Lower leg skin (tissue), 4 donors: ENCODE results near the gene PGF. TPM values are rescaled to one million over a fixed set of nuclear protein-coding genes. Genes with fewer than 3 reads are reported as not detected.
"Not testable (repeated sequence)": the region's sequence is repeated elsewhere in the genome, so short reads cannot be mapped to it uniquely, and the experiment has no call there.

ENCODE experiments used
- DNase-seq, 2 donors: peaks; one replicate each; pipeline ENCODE4 v3.0.0-alpha.2; 2019; ENCODE audit warnings: low spot score in 2 of 2
- H3K4me3 ChIP-seq: fragments of 200-600 bp; sonication (generic); 2 replicates; pipeline ENCODE4 v1.5.1; 2017; ENCODE audit warnings: mild to moderate bottlenecking, low read depth; ENCODE audit not compliant: poor library complexity, severe bottlenecking
- CTCF ChIP-seq, 3 donors: fragments of 450-650 bp; IDR thresholded peaks; one replicate each; pipeline ENCODE4 v1.5.1; 2016; ENCODE audit warnings: antibody characterized with exemption in 3 of 3, mild to moderate bottlenecking in 3 of 3, moderate library complexity in 2 of 3
- POLR2A ChIP-seq, 2 donors: fragments of 450-650 bp; IDR thresholded peaks; one replicate each; pipeline ENCODE4 v1.6.1; 2016 to 2017; ENCODE audit warnings: antibody characterized with exemption in 2 of 2, mild to moderate bottlenecking in 1 of 2, moderate library complexity in 1 of 2
- WGBS, 2 donors: methylation state at CpG; one replicate each; pipeline ENCODE4 v1.1.5; 2018; 5-methylcytosine and 5-hydroxymethylcytosine counted together
- intact Hi-C: fragments of 100-400 bp; cut with DNase I; formaldehyde crosslinking; loops from one replicate; pipeline ENCODE4 v1.15.0; 2023; ENCODE audit warnings: low total_unique reads
- total RNA-seq, 4 donors: library from RNA; depleted of rRNA; stranded (reverse); fragments of >200 nt; gene quantifications; one replicate each; pipeline ENCODE4 v1.1.0, GENCODE V29; 2016

Gene PGF
- total RNA-seq, 4 donors from 2014 or later = 9.8 to 22.3 (median 14.0) TPM

DNA sequence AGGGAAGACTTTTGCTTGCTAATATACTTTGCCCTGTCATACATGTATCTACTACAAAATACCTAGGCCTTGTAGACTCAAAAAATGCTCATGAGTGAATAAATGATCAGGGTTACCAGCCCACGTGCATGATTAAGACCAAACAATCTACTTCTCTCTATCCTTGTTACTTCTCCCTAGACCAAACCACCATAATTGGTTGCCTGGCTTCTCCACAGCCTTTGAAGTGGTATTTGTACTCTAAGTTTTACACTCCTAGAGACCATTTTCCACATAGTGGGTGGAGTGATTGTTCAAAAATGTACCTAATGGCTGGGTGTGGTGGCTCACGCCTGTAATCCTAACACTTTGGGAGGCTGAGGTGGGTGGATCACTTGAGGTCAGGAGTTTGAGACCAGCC lies 18.2 kb downstream of the PGF start:
- no peak for TF ChIP-seq POLR2A (IDR thresholded peaks at IDR 0.05)
- no peak for TF ChIP-seq CTCF (IDR thresholded peaks at IDR 0.05)
- no peak overlapping the region for H3K4me3 ChIP-seq
- no peak for DNase-seq
- WGBS, 2 donors = 84 to 93% methylated on average over 2 of the region's 2 CpGs
- intact Hi-C loops = no loop called here

- 91 to 95% methylated on average over 8 of the region's 8 CpGs for WGBS, 2 donors
- H3K4me3 ChIP-seq = no peak overlapping the region
- intact Hi-C loops = no loop called here
- no peak for DNase-seq
- TF ChIP-seq POLR2A (IDR thresholded peaks at IDR 0.05) = no peak
- TF ChIP-seq CTCF (IDR thresholded peaks at IDR 0.05) = no peak
These were observed 18.7 kb downstream of the PGF start for GRCh38 chr14:74936731-74937130.

DNA sequence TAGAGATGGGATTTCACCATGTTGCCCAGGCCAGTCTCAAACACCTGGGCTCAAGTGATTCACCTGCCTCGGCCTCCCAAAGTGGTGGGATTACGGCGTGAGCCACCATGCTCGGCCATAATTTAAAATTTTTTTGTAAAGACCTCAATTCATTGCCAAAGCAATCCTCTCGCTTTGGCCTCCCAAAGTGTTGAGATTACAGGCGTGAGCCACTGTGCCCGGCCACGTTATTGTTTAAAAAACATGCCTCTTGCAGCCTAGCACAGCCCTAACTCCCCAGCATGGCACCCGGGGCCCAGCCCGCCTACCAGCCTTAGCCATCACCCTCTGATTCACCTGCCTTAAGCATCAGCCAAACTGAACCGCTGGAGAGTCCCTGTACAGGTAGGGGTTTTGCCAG lies 19.2 kb downstream of the PGF start:
- DNase-seq = no peak
- TF ChIP-seq CTCF (IDR thresholded peaks at IDR 0.05) (no peak), POLR2A (IDR thresholded peaks at IDR 0.05) (no peak)
- intact Hi-C loops = no loop called here
- no peak overlapping the region for H3K4me3 ChIP-seq
- WGBS, 2 donors = 92 to 97% methylated on average over 11 of the region's 11 CpGs

GRCh38 chr14:74935360-74935680 lies 20.1 kb downstream of the PGF start:
- intact Hi-C loops = no loop called here
- TF ChIP-seq CTCF (IDR thresholded peaks at IDR 0.05) (no peak), POLR2A (IDR thresholded peaks at IDR 0.05) (no peak)
- no peak for DNase-seq
- WGBS, 2 donors = 86 to 91% methylated on average over 9 of the region's 9 CpGs
- no peak overlapping the region for H3K4me3 ChIP-seq

DNA sequence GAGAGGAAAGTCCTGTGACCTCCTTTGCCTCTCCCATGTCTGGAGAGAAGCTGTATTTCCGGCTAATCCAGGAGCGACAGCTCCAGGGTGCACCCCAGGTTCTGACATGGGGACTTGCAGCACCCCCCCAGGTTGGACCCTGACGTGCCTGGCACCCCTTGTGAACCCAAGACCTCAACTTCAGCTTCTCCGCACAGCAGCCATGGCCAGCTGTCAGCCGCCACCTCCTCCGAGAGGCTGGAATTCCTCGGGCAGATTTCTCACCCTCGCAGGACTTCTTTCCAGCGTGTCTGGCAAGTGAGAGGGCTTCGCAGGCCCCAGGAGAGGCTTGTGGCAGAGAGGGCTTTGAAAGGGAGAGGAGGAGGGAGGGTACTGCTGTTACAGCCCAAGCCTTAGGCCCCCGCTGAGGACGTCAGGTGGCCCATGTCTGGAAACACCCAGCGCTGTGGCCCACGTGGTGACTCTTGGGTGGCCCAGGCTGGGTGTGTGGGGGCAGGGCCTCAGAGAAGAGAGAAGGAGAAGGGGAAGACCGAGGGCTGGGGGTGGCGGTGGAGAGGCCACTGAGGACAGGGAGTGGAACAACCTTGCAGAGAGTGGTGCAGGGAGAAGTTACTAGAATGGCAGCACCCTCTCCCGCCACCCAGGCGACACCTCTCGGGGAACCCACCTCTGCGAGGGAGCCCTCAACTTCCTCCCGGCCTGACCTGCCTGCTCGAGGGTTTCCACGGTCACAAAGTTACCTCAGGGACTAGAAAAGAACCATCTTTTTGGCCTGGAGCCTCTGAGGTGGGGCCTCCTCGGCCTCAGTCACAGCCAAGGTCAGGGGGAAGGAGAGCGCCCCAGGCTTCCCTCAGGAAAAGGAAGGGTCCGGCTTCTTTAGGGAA lies 20.7 kb downstream of the PGF start:
- intact Hi-C loops = no loop called here
- no peak overlapping the region for H3K4me3 ChIP-seq
- 69 to 70% methylated on average over 20 to 26 of the region's 26 CpGs for WGBS, 2 donors
- no peak for TF ChIP-seq POLR2A (IDR thresholded peaks at IDR 0.05)
- TF ChIP-seq CTCF (IDR thresholded peaks at IDR 0.05) = no peak
- no peak for DNase-seq

DNA sequence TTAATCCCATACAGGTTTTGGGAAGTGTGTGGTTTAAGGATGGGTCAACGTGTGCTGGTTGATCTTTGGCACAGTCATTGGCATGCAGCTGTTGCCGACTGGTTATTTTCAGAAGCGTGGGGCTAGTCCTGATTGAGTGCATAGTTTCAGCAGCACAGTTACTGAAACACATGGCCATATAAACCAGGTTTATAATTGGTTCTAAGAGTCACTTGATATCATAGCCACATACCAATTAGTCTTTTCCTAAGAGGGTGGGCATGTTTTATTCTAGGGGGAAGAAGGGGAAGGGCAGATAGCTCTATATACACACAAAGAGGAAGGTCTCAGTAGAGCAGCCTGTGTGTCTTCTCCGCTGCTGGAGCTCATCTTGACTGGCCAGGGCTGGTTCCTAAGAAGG lies 21.4 kb downstream of the PGF start:
- no peak overlapping the region for H3K4me3 ChIP-seq
- WGBS, 2 donors = 48 to 58% methylated on average over 4 of the region's 4 CpGs
- TF ChIP-seq POLR2A (IDR thresholded peaks at IDR 0.05) (no peak), CTCF (IDR thresholded peaks at IDR 0.05) (no peak)
- no peak for DNase-seq
- intact Hi-C loops = no loop called here

- DNase-seq, H3K4me3 ChIP-seq, intact Hi-C loops: not testable (repeated sequence)
- 76 to 80% methylated on average over 4 of the region's 4 CpGs for WGBS, 2 donors
These were observed 22.5 kb downstream of the PGF start for GRCh38 chr14:74932936-74933335.
